Left ventricle myocardium inferior (tissue), 1 donor: ENCODE data around the gene LRMDA. TPM values are rescaled to one million over a fixed set of nuclear protein-coding genes. Genes with fewer than 3 reads are reported as not detected.

Experiments
- DNase-seq: peaks from one replicate; pipeline ENCODE4 v3.0.0-alpha.2; 2020
- H3K27ac ChIP-seq: fragments of 200-600 bp; replicated peaks from 2 replicates; pipeline ENCODE4 v1.8.0; 2021
- H3K27me3 ChIP-seq: fragments of 200-600 bp; 2 replicates; pipeline ENCODE4 v1.8.0; 2021; ENCODE audit warnings: low read depth
- H3K36me3 ChIP-seq: fragments of 200-600 bp; 2 replicates; pipeline ENCODE4 v1.8.0; 2021
- H3K4me1 ChIP-seq: fragments of 200-600 bp; 2 replicates; pipeline ENCODE4 v1.8.0; 2021
- H3K4me3 ChIP-seq: fragments of 200-600 bp; 2 replicates; pipeline ENCODE4 v1.8.0; 2021; ENCODE audit warnings: mild to moderate bottlenecking, moderate library complexity
- H3K9me3 ChIP-seq: fragments of 200-600 bp; replicated peaks from 2 replicates; pipeline ENCODE4 v1.8.0; 2021
- intact Hi-C: fragments of 100-400 bp; cut with micrococcal nuclease; formaldehyde crosslinking; loops from one replicate; pipeline ENCODE4 v1.11.0; 2022
- total RNA-seq: library from RNA; stranded (reverse); fragmentation: NEBNext Ultra II Directional; extraction: Animal tissue kit (Norgen Biotek cat#: 25700); gene quantifications from one replicate; pipeline ENCODE4 v1.2.1, GENCODE V29; 2021
- TF ChIP-seq, protein P1 (sequence below): fragments of 200-600 bp; IDR thresholded peaks from 2 replicates; pipeline ENCODE4 v1.8.0; 2021; ENCODE audit warnings: antibody characterized with exemption, mild to moderate bottlenecking, borderline replicate concordance
- donor health status: DM: no; HTN: yes; CAD: no; lungs with severe emphysema.

Gene LRMDA
- total RNA-seq, 1 donor from 2014 or later, result 18.7 TPM

DNA sequence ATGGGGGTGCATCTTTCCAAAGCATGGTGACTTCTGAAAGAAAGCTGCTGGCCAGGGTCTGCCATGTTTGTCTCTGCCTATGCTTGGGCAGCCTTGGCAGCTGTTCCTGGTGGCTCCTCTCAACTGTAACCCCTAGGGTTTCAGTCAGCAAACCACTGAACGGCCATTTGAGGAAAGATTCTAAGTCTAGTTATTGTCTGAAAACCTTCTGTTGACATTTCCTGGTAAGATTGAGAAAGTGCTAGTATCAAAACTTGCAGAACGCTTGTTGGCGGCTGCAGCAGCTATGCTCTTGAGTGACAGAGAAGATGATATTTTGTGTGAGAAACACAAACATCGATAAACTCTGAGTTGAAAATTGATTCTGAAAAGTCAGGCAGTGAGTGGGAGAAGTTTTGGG lies 523.1 kb downstream of the LRMDA start:
- no peaks in the 10 kb centered on the region for H3K4me1 ChIP-seq
- no peak overlapping the region for H3K4me3 ChIP-seq
- TF ChIP-seq, protein P1, sequence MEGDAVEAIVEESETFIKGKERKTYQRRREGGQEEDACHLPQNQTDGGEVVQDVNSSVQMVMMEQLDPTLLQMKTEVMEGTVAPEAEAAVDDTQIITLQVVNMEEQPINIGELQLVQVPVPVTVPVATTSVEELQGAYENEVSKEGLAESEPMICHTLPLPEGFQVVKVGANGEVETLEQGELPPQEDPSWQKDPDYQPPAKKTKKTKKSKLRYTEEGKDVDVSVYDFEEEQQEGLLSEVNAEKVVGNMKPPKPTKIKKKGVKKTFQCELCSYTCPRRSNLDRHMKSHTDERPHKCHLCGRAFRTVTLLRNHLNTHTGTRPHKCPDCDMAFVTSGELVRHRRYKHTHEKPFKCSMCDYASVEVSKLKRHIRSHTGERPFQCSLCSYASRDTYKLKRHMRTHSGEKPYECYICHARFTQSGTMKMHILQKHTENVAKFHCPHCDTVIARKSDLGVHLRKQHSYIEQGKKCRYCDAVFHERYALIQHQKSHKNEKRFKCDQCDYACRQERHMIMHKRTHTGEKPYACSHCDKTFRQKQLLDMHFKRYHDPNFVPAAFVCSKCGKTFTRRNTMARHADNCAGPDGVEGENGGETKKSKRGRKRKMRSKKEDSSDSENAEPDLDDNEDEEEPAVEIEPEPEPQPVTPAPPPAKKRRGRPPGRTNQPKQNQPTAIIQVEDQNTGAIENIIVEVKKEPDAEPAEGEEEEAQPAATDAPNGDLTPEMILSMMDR, result no peak
- no peaks in the 10 kb centered on the region for H3K9me3 ChIP-seq
- no peaks in the 10 kb centered on the region for H3K27me3 ChIP-seq
- H3K36me3 ChIP-seq, result no peaks in the 10 kb centered on the region
- no peak overlapping the region for H3K27ac ChIP-seq
- no peak for DNase-seq
- intact Hi-C loops, result no loop called here

DNA sequence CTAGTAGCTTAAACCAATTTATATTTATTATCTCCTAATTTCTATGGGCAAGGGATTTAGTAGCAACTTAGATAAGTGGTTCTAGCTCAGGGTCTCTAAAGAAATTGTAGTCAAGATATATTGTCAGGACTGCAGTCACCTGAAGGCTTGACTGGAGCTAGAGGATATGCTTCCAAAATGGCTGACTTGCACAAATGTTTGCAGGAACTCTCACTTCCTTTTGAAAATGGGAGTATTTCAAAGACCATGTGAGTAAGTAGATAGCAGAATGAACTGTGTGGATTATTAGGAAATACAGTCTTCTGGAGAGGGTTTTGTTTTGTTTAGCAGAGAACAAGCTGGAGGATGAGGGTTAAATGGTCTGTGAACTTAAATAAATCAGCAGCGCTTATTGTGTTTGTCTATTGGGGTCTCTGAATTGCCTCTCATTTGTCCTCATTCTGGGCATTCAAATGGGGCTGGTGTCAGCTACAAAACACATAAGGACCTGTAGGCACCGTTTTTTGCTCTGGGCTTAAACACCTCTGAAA lies 524.6 kb downstream of the LRMDA start:
- Histone ChIP-seq H3K27ac (no peak overlapping the region), H3K9me3 (no peaks in the 10 kb centered on the region), H3K4me1 (no peaks in the 10 kb centered on the region), H3K4me3 (no peak overlapping the region), H3K36me3 (no peaks in the 10 kb centered on the region), H3K27me3 (no peaks in the 10 kb centered on the region)
- DNase-seq, result no peak
- intact Hi-C loops, result no loop called here
- TF ChIP-seq, protein P1, result no peak

DNA sequence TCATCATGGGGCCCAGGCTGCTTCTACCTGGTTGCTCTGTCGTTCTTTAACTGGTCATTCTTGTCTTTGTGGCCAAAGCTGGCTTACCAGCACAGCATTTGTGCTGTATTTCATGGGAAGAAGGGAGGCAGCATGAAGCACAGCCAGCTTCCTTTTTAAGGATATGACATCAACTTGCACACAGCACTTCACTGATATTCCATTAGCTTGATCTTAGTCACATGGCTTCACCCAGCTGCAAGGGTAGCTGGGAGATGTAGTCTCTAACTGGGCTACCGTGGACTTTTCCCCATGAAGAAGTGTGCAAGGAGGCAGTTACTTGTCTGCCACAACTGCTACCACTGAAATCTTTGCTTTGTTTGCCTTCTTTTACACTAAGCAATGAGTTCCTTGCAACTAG lies 525.2 kb downstream of the LRMDA start:
- no peak overlapping the region for H3K27ac ChIP-seq
- H3K36me3 ChIP-seq, result no peaks in the 10 kb centered on the region
- intact Hi-C loops, result no loop called here
- no peak for DNase-seq
- H3K4me3 ChIP-seq, result no peak overlapping the region
- H3K9me3 ChIP-seq, result no peaks in the 10 kb centered on the region
- H3K4me1 ChIP-seq, result no peaks in the 10 kb centered on the region
- H3K27me3 ChIP-seq, result no peaks in the 10 kb centered on the region
- TF ChIP-seq, protein P1, result no peak

DNA sequence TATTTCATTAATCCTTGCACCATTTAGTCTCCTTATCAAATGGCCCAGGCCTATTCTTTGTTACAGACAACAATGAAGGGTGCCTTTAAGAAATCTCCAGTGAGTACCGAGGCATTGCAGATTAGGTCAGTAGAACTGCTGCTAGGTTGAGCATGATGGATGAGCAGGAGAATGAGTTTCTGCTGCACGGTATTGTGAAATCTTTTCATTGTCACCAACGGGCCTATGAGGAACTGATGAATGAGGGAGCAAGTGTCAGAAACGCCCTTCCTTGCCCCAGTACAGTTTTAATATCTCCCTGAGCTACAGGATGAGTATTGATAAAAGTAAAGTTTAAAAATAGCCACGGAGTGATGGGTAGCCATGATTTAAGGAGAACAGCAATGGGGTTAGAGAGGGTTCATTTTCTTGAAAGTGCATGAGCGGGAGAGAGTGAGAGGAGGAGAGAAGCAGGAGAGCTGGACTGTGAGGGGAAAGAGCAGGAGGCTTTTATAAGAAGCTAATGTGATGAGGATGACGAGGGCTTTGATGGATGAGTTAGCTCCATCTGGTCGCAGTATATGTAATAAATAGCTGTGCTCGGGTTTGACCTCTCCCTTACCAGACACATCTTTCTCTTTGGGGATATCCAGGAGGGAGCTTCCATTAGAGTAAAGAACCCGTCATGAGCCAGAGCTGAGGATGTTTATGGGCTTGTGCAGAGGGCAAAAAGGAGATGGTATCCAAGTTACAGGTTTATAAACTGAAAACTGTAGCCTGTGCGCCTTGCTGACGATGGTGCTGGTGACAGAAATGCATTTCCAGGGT lies 526.1 kb downstream of the LRMDA start:
- no peaks in the 10 kb centered on the region for H3K36me3 ChIP-seq
- H3K4me3 ChIP-seq, result no peak overlapping the region
- H3K9me3 ChIP-seq, result no peaks in the 10 kb centered on the region
- DNase-seq, result no peak
- intact Hi-C loops, result no loop called here
- TF ChIP-seq, protein P1, result no peak
- no peaks in the 10 kb centered on the region for H3K4me1 ChIP-seq
- no peak overlapping the region for H3K27ac ChIP-seq
- no peaks in the 10 kb centered on the region for H3K27me3 ChIP-seq

DNA sequence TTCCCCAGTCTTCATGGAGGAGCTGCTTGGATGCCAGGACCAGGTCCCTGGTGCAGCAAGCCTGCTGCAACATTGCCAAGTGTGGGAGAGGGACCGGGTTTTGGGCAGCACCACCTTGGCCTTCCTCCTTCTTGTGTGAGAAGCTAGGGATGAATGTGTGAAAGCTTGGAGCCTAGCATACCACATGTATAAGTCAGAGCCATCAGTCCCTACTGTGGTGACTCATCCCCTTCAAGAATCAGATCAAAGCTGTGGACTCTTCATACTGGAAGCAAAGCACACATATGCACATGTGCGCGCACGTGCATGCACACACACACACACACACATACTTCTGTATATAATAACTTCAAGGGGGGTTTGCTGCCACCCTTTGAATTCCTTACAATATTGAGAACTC lies 527.8 kb downstream of the LRMDA start:
- intact Hi-C loops, result no loop called here
- no peak for DNase-seq
- TF ChIP-seq, protein P1, result no peak

More for the DNA sequence above, 527.8 kb downstream of the LRMDA start:
- Histone ChIP-seq H3K36me3 (no peaks in the 10 kb centered on the region), H3K4me1 (no peaks in the 10 kb centered on the region), H3K27me3 (no peaks in the 10 kb centered on the region), H3K27ac (no peak overlapping the region), H3K4me3 (no peak overlapping the region), H3K9me3 (no peaks in the 10 kb centered on the region)
